OCI-LY7 (cell line): Measurements from ENCODE around the gene SUDS3.

Source experiments
- CTCF ChIP-seq: fragments of 200-600 bp; sonication (generic); conservative IDR thresholded peaks from 2 replicates; pipeline ENCODE4 v1.5.1; 2014; ENCODE audit warnings: mild to moderate bottlenecking, antibody characterized with exemption, low read length, moderate library complexity, mixed read lengths
- EZH2phosphoT487 ChIP-seq: fragments of 200-600 bp; sonication (generic); IDR thresholded peaks from 2 replicates; pipeline ENCODE4 v1.6.1; 2018; ENCODE audit warnings: low read depth, borderline replicate concordance, mild to moderate bottlenecking, mixed run types, antibody characterized with exemption, low read length, moderate library complexity, mixed read lengths

GRCh38 chr12:118359541-118359915 is 16.8 kb upstream of the SUDS3 start:
- TF ChIP-seq CTCF (no peak), EZH2phosphoT487 (no peak)
